ENCODE measurements around the gene MYRIP. TPM values are rescaled to one million over a fixed set of nuclear protein-coding genes. Genes with fewer than 3 reads are reported as not detected.
"Not testable (repeated sequence)": the region's sequence is repeated elsewhere in the genome, so short reads cannot be mapped to it uniquely, and the experiment has no call there.

MYRIP gene
- total RNA-seq, 1 donor from 2014 or later: 0.70 TPM

GRCh38 chr3:39804951-39805350, 4.5 kb upstream of the MYRIP start:
- intact Hi-C loops (cut with DNase I): no loop called here

GRCh38 chr3:39805650-39806049, 3.8 kb upstream of the MYRIP start:
- intact Hi-C loops (cut with DNase I): no loop called here
- DNase-seq (ENCODE audit: low spot score): no peak

More at GRCh38 chr3:39804951-39805350, 4.5 kb upstream of the MYRIP start:
- no peak for DNase-seq (ENCODE audit: low spot score)

- intact Hi-C loops (cut with DNase I): no loop called here
- no peak for DNase-seq (ENCODE audit: low spot score)
Observed at GRCh38 chr3:39806820-39807219, 2.6 kb upstream of the MYRIP start.

- DNase-seq (ENCODE audit: low spot score): no peak
- intact Hi-C loops (cut with DNase I): no loop called here
Observed at GRCh38 chr3:39808467-39809180, 785 bp upstream of the MYRIP start.

GRCh38 chr3:39809995-39810595, 686 bp downstream of the MYRIP start:
- no peak for DNase-seq (ENCODE audit: low spot score)
- intact Hi-C loops (cut with DNase I): no loop called here

- intact Hi-C loops (cut with DNase I): no loop called here
Observed at GRCh38 chr3:39810647-39811161, 1.3 kb downstream of the MYRIP start.

GRCh38 chr3:39811561-39811960, 2.2 kb downstream of the MYRIP start:
- intact Hi-C loops (cut with DNase I): no loop called here

More at GRCh38 chr3:39810647-39811161, 1.3 kb downstream of the MYRIP start:
- DNase-seq (ENCODE audit: low spot score): no peak

GRCh38 chr3:39812537-39812936, 3.1 kb downstream of the MYRIP start:
- intact Hi-C loops (cut with DNase I): no loop called here
- no peak for DNase-seq (ENCODE audit: low spot score)

More at GRCh38 chr3:39811561-39811960, 2.2 kb downstream of the MYRIP start:
- DNase-seq (ENCODE audit: low spot score): no peak

GRCh38 chr3:39814007-39814406, 4.6 kb downstream of the MYRIP start:
- intact Hi-C loops (cut with DNase I): no loop called here
- no peak for DNase-seq (ENCODE audit: low spot score)

- intact Hi-C loops (cut with DNase I): no loop called here
- DNase-seq (ENCODE audit: low spot score): no peak
Observed at GRCh38 chr3:39819899-39820298, 10.5 kb downstream of the MYRIP start.

GRCh38 chr3:39833764-39834163, 24.4 kb downstream of the MYRIP start:
- intact Hi-C loops (cut with DNase I): not testable (repeated sequence)

GRCh38 chr3:39839484-39839883, 30.1 kb downstream of the MYRIP start:
- intact Hi-C loops (cut with DNase I): no loop called here
- no peak for DNase-seq (ENCODE audit: low spot score)

More at GRCh38 chr3:39833764-39834163, 24.4 kb downstream of the MYRIP start:
- not testable (repeated sequence) for DNase-seq (ENCODE audit: low spot score)

- no peak for DNase-seq (ENCODE audit: low spot score)
- intact Hi-C loops (cut with DNase I): no loop called here
Observed at GRCh38 chr3:39843440-39843839, 34.0 kb downstream of the MYRIP start.

- intact Hi-C loops (cut with DNase I): no loop called here
Observed at GRCh38 chr3:39848365-39848764, 39.0 kb downstream of the MYRIP start.

GRCh38 chr3:39849992-39850715, 40.7 kb downstream of the MYRIP start:
- no peak for DNase-seq (ENCODE audit: low spot score)
- intact Hi-C loops (cut with DNase I): no loop called here

More at GRCh38 chr3:39848365-39848764, 39.0 kb downstream of the MYRIP start:
- no peak for DNase-seq (ENCODE audit: low spot score)

GRCh38 chr3:39850716-39851032, 41.3 kb downstream of the MYRIP start:
- intact Hi-C loops (cut with DNase I): no loop called here
- DNase-seq (ENCODE audit: low spot score): no peak

GRCh38 chr3:39855517-39855916, 46.1 kb downstream of the MYRIP start:
- DNase-seq (ENCODE audit: low spot score): no peak
- intact Hi-C loops (cut with DNase I): no loop called here

GRCh38 chr3:39869890-39870289, 60.5 kb downstream of the MYRIP start:
- intact Hi-C loops (cut with DNase I): no loop called here
- no peak for DNase-seq (ENCODE audit: low spot score)

GRCh38 chr3:39870706-39871105, 61.3 kb downstream of the MYRIP start:
- no peak for DNase-seq (ENCODE audit: low spot score)
- intact Hi-C loops (cut with DNase I): no loop called here

- no peak for DNase-seq (ENCODE audit: low spot score)
- intact Hi-C loops (cut with DNase I): no loop called here
Observed at GRCh38 chr3:39879581-39879980, 70.2 kb downstream of the MYRIP start.

- intact Hi-C loops (cut with DNase I): no loop called here
- no peak for DNase-seq (ENCODE audit: low spot score)
Observed at GRCh38 chr3:39882111-39882510, 72.7 kb downstream of the MYRIP start.
